ENCODE data around the gene SCTR. TPM values are rescaled to one million over a fixed set of nuclear protein-coding genes. Genes with fewer than 3 reads are reported as not detected.

SCTR gene
- total and polyA plus RNA-seq, 4 donors: 4.6 to 42.7 (median 28.0) TPM

DNA sequence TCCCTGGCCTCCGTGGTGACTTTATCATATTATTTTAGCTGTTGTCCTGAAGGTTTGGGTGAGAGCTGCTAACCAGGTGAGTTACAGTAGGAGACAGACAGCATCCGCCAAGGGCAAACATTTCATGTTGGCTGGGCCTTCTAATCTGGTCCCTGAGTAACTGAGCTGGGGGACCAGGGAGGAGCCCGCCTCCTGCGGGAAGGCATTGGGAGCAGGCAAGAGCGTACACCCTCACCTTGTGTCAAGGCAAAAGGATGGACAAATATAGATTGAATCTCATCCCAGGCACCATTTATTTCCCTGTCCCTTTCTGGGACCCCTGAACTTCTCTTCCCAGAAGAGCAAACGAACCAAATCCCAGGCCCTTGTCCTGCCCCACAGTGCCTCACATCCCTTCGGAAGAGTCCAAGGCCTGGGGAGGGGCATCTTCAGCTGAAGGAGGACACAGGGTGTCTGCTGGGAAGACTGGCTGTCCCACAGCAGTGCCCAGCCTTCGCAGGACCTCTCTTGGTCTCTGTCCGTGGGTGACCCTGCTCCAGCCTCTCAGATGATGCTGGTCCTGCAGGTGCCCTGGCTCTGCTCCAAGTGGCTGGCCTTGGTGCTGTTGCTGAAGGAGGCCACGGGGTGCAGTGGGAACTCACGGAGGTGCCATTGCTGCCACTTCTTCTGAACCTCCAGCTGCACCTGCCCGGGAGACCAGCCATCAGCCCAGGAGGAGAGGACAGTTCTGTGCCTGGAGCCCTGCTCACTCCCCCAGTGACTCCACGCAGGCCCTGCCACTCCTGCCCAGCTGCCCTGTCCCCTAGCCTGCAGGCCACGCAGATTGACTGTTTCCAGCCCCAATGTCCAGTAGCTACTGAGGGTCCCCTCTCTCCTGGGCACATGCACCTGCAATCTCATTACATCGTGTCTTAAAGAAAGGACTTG lies 84.4 kb downstream of the SCTR start:
- Histone ChIP-seq H3K36me3 (ENCODE audit: control insufficient read depth in 4 of 4, insufficient read depth in 4 of 4, low read length in 4 of 4) (peaks cover 0 to 10% (median 4%) of the 10 kb centered on the region in 4 donors), H3K9me3 (ENCODE audit: control insufficient read depth in 4 of 4, insufficient read depth in 3 of 4, low read length in 3 of 4) (no peaks in the 10 kb centered on the region), H3K4me1 (ENCODE audit: control insufficient read depth in 5 of 5, insufficient read depth in 5 of 5, low read length in 5 of 5) (peaks cover 0 to 10% (median 7%) of the 10 kb centered on the region in 5 donors), H3K4me3 (no peak overlapping the region), H3K27ac (ENCODE audit: low read depth in 1 of 2, low read length in 1 of 2) (peak overlapping the region in 1 of 2 donors; percentile 6), H3K27me3 (ENCODE audit: control insufficient read depth in 3 of 3, insufficient read depth in 3 of 3, low read length in 2 of 3) (no peaks in the 10 kb centered on the region), H3K9ac (ENCODE audit: insufficient read depth in 1 of 2, low read length in 2 of 2) (no peak overlapping the region)
- TF ChIP-seq, protein P1, sequence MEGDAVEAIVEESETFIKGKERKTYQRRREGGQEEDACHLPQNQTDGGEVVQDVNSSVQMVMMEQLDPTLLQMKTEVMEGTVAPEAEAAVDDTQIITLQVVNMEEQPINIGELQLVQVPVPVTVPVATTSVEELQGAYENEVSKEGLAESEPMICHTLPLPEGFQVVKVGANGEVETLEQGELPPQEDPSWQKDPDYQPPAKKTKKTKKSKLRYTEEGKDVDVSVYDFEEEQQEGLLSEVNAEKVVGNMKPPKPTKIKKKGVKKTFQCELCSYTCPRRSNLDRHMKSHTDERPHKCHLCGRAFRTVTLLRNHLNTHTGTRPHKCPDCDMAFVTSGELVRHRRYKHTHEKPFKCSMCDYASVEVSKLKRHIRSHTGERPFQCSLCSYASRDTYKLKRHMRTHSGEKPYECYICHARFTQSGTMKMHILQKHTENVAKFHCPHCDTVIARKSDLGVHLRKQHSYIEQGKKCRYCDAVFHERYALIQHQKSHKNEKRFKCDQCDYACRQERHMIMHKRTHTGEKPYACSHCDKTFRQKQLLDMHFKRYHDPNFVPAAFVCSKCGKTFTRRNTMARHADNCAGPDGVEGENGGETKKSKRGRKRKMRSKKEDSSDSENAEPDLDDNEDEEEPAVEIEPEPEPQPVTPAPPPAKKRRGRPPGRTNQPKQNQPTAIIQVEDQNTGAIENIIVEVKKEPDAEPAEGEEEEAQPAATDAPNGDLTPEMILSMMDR (IDR thresholded peaks at IDR 0.05; ENCODE audit: control extremely low read depth, extremely low read depth): no peak
- WGBS, 2 donors: 80 to 84% methylated on average over 15 of the region's 15 CpGs
- no peak for DNase-seq
- no peak for ATAC-seq (ENCODE audit: insufficient read depth, low FRiP score)

DNA sequence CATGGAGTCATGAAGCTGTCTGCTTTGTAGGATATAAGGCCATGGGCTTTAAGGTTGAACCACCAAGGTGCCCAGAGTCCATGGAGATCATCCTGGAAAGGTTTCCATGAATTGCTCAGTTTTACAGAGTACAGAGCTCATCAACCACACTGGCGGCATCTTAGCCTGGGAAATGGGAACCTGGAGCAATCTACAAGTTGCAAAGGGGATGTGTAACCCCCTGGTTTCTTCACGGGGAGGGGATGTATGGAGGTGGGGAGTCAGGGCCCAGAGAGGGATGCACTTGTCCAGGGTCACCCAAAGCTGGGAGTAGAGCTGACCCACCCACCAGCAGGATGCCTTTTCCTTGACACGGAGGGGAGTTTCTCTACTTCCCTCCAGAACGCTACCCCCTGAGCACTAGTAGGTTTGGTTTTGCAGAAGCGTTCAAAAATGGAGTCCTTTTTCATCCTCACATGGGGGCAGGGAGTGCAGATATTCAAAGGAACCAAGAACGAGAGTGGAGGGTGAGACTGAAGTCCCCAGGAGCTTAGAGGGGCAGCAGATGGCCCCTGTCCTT lies 85.5 kb downstream of the SCTR start:
- no peak for DNase-seq
- WGBS, 2 donors: 85 to 87% methylated on average over 6 of the region's 6 CpGs
- Histone ChIP-seq H3K36me3 (ENCODE audit: control insufficient read depth in 4 of 4, insufficient read depth in 4 of 4, low read length in 4 of 4) (peaks cover 0 to 10% (median 4%) of the 10 kb centered on the region in 4 donors), H3K27ac (ENCODE audit: low read depth in 1 of 2, low read length in 1 of 2) (no peak overlapping the region), H3K9me3 (ENCODE audit: control insufficient read depth in 4 of 4, insufficient read depth in 3 of 4, low read length in 3 of 4) (no peaks in the 10 kb centered on the region), H3K4me1 (ENCODE audit: control insufficient read depth in 5 of 5, insufficient read depth in 5 of 5, low read length in 5 of 5) (peaks cover 0 to 12% (median 7%) of the 10 kb centered on the region in 5 donors), H3K9ac (ENCODE audit: insufficient read depth in 1 of 2, low read length in 2 of 2) (no peak overlapping the region), H3K4me3 (no peak overlapping the region), H3K27me3 (ENCODE audit: control insufficient read depth in 3 of 3, insufficient read depth in 3 of 3, low read length in 2 of 3) (no peaks in the 10 kb centered on the region)
- ATAC-seq (ENCODE audit: insufficient read depth, low FRiP score): no peak
- TF ChIP-seq, protein P1 (IDR thresholded peaks at IDR 0.05; ENCODE audit: control extremely low read depth, extremely low read depth): no peak

DNA sequence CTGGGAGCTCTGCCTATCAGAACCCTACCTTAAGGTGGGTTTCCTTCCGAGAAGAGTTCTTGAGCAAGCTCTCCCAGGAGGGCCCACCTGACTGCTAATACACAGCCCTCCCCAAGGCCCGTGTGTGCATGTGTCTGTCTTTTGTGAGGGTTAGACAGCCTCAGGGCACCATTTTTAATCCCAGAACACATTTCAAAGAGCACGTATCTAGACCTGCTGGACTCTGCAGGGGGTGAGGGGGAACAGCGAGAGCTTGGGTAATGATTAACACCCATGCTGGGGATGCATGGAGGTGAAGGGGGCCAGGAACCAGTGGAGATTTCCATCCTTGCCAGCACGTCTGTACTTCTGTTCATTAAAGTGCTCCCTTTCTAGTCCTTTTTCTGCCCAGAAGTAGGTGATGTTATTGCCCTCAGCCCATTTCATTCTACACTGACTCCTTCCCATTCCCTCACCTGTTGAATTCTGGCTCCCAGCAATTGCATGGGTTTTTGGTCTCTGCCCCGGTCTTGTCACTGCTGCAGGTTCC lies 86.1 kb downstream of the SCTR start:
- Histone ChIP-seq H3K27me3 (ENCODE audit: control insufficient read depth in 3 of 3, insufficient read depth in 3 of 3, low read length in 2 of 3) (no peaks in the 10 kb centered on the region), H3K4me3 (no peak overlapping the region), H3K4me1 (ENCODE audit: control insufficient read depth in 5 of 5, insufficient read depth in 5 of 5, low read length in 5 of 5) (peaks cover 0 to 14% (median 7%) of the 10 kb centered on the region in 5 donors), H3K9me3 (ENCODE audit: control insufficient read depth in 4 of 4, insufficient read depth in 3 of 4, low read length in 3 of 4) (no peaks in the 10 kb centered on the region), H3K36me3 (ENCODE audit: control insufficient read depth in 4 of 4, insufficient read depth in 4 of 4, low read length in 4 of 4) (peaks cover 0 to 10% (median 4%) of the 10 kb centered on the region in 4 donors), H3K9ac (ENCODE audit: insufficient read depth in 1 of 2, low read length in 2 of 2) (no peak overlapping the region), H3K27ac (ENCODE audit: low read depth in 1 of 2, low read length in 1 of 2) (no peak overlapping the region)
- DNase-seq (no peak), ATAC-seq (ENCODE audit: insufficient read depth, low FRiP score) (no peak)
- TF ChIP-seq, protein P1 (IDR thresholded peaks at IDR 0.05; ENCODE audit: control extremely low read depth, extremely low read depth): no peak
- 86 to 91% methylated on average over 6 of the region's 6 CpGs for WGBS, 2 donors

Measured in lung (tissue), 12 donors.